Mesenchymal stem cell (in vitro differentiated cells and primary cell): Measurements from ENCODE around the gene SDF4.
A peak's percentile ranks its signal among the peaks of the same experiment; 100 is the strongest.
"Not testable (repeated sequence)": the region's sequence is repeated elsewhere in the genome, so short reads cannot be mapped to it uniquely, and the experiment has no call there.

Experiments
- DNase-seq: peaks from one replicate; pipeline ENCODE4 v3.0.0-alpha.2; 2013
- H2AFZ ChIP-seq: one replicate; pipeline ENCODE4 v1.6.1; 2013; ENCODE audit warnings: low read depth, mild to moderate bottlenecking, control low read depth, inconsistent platforms, low read length, moderate library complexity
- H2AK5ac ChIP-seq: 2 replicates; pipeline ENCODE4 v1.6.1; 2013; ENCODE audit warnings: low read length, moderate library complexity, mild to moderate bottlenecking, inconsistent platforms; ENCODE audit not compliant: severe bottlenecking
- H2BK120ac ChIP-seq: one replicate; pipeline ENCODE4 v1.6.1; 2013; ENCODE audit warnings: low read depth, mild to moderate bottlenecking, inconsistent platforms, low read length, moderate library complexity
- H2BK12ac ChIP-seq, 2 experiments: one replicate each; pipeline ENCODE4 v1.6.1; 2013; ENCODE audit warnings: inconsistent platforms in 2 of 2, low read length in 2 of 2, mild to moderate bottlenecking in 2 of 2, moderate library complexity in 2 of 2, control low read depth in 1 of 2
- H2BK15ac ChIP-seq: one replicate; pipeline ENCODE4 v1.6.1; 2013; ENCODE audit warnings: mild to moderate bottlenecking, low read depth, inconsistent platforms; ENCODE audit not compliant: poor library complexity, severe bottlenecking
- H2BK5ac ChIP-seq: 2 replicates; pipeline ENCODE4 v1.6.1; 2013; ENCODE audit warnings: low read depth, mild to moderate bottlenecking, low read length, control low read depth, inconsistent platforms; ENCODE audit not compliant: poor library complexity, severe bottlenecking
- H3K14ac ChIP-seq, 2 experiments: one replicate each; pipeline ENCODE4 v1.6.1; 2013; ENCODE audit warnings: inconsistent platforms in 2 of 2, low read length in 2 of 2, control low read depth in 1 of 2, mild to moderate bottlenecking in 1 of 2, moderate library complexity in 1 of 2
- H3K18ac ChIP-seq, 2 experiments: one replicate each; pipeline ENCODE4 v1.6.1; 2013; ENCODE audit warnings: inconsistent platforms in 2 of 2, low read length in 2 of 2, control low read depth in 1 of 2, low read depth in 1 of 2, mild to moderate bottlenecking in 1 of 2
- H3K23ac ChIP-seq, 2 experiments: one replicate each; pipeline ENCODE4 v1.6.1; 2013; ENCODE audit warnings: inconsistent platforms in 2 of 2, low read length in 2 of 2, mild to moderate bottlenecking in 2 of 2, moderate library complexity in 2 of 2, control low read depth in 1 of 2
- H3K27ac ChIP-seq: 2 replicates; pipeline ENCODE4 v1.5.1; 2013; ENCODE audit warnings: mild to moderate bottlenecking, moderate library complexity, low read length, control low read depth, inconsistent platforms; ENCODE audit not compliant: poor library complexity, severe bottlenecking
- H3K27me3 ChIP-seq, 2 experiments: 2 replicates each; pipeline versions ENCODE4 v1.6.1 to v1.7.0; 2013; ENCODE audit warnings: low read length in 2 of 2, mild to moderate bottlenecking in 2 of 2, moderate library complexity in 2 of 2, control low read depth in 1 of 2, inconsistent platforms in 1 of 2; ENCODE audit not compliant: control insufficient read depth in 1 of 2, insufficient read depth in 1 of 2
- H3K36me3 ChIP-seq, 2 experiments: 2 replicates each; pipeline versions ENCODE4 v1.6.1 to v1.7.0; 2013; ENCODE audit warnings: low read length in 2 of 2, control low read depth in 1 of 2, inconsistent platforms in 1 of 2, low read depth in 1 of 2, mild to moderate bottlenecking in 1 of 2; ENCODE audit not compliant: insufficient read depth in 2 of 2, control insufficient read depth in 1 of 2
- H3K4ac ChIP-seq, 2 experiments: one replicate each; pipeline ENCODE4 v1.6.1; 2013; ENCODE audit warnings: inconsistent platforms in 2 of 2, low read length in 2 of 2, mild to moderate bottlenecking in 2 of 2, moderate library complexity in 2 of 2, control low read depth in 1 of 2, low read depth in 1 of 2
- H3K4me1 ChIP-seq: 2 replicates; pipeline ENCODE4 v1.6.1; 2013; ENCODE audit warnings: low read depth, low read length, control low read depth; ENCODE audit not compliant: control insufficient read depth, insufficient read depth
- H3K4me2 ChIP-seq: 2 replicates; pipeline ENCODE4 v1.6.1; 2013; ENCODE audit warnings: low read length, mild to moderate bottlenecking, inconsistent platforms; ENCODE audit not compliant: poor library complexity, severe bottlenecking
- H3K4me3 ChIP-seq, 2 experiments: 2 replicates each; pipeline versions ENCODE4 v1.5.1 to v1.7.0; 2013; ENCODE audit warnings: low read length in 2 of 2, mild to moderate bottlenecking in 2 of 2, control low read depth in 1 of 2, low read depth in 1 of 2; ENCODE audit not compliant: insufficient read depth in 1 of 2
- H3K79me1 ChIP-seq: replicated peaks from 2 replicates; pipeline ENCODE4 v1.6.1; 2013; ENCODE audit warnings: mild to moderate bottlenecking, control low read depth, low read length, inconsistent platforms; ENCODE audit not compliant: poor library complexity, severe bottlenecking
- H3K9ac ChIP-seq: 2 replicates; pipeline ENCODE4 v1.7.0; 2013; ENCODE audit warnings: mild to moderate bottlenecking, low read length, moderate library complexity
- H3K9me3 ChIP-seq: 2 replicates; pipeline ENCODE4 v1.7.0; 2013; ENCODE audit warnings: mild to moderate bottlenecking, low read length; ENCODE audit not compliant: control insufficient read depth
- H4K8ac ChIP-seq: one replicate; pipeline ENCODE4 v1.6.1; 2013; ENCODE audit warnings: inconsistent platforms, mild to moderate bottlenecking, low read length, moderate library complexity
- H4K91ac ChIP-seq: one replicate; pipeline ENCODE4 v1.6.1; 2013; ENCODE audit warnings: mild to moderate bottlenecking, low read length, inconsistent platforms
- WGBS: methylation state at CpG from one replicate; pipeline ENCODE4 v1.1.7; 2013; ENCODE audit warnings: mixed read lengths; 5-methylcytosine and 5-hydroxymethylcytosine counted together

Gene SDF4

GRCh38 chr1:1197551-1198422, 34.0 kb downstream of the SDF4 start:
- no peak for DNase-seq
- no peaks in the 10 kb centered on the region for H3K36me3 ChIP-seq
- H3K27me3 ChIP-seq = peaks cover 0 to 24% of the 10 kb centered on the region in 2 experiments
- H3K4me2 ChIP-seq = no peak overlapping the region
- no peak overlapping the region for H3K4me3 ChIP-seq
- no peak overlapping the region for H2BK120ac ChIP-seq
- no peak overlapping the region for H3K27ac ChIP-seq
- H2AK5ac ChIP-seq = peak overlapping the region; percentile 65
- H3K14ac ChIP-seq = no peak overlapping the region
- peaks cover 8% of the 10 kb centered on the region for H3K9me3 ChIP-seq
- no peak overlapping the region for H2BK5ac ChIP-seq
- no peak overlapping the region for H3K23ac ChIP-seq
- no peak overlapping the region for H4K91ac ChIP-seq
- peak overlapping the region in 1 of 2 experiments; percentile 2 for H3K18ac ChIP-seq
- no peak overlapping the region for H2BK12ac ChIP-seq
- H2BK15ac ChIP-seq = no peak overlapping the region
- H2AFZ ChIP-seq = no peak overlapping the region
- H3K79me1 ChIP-seq = no peaks in the 10 kb centered on the region
- H3K4me1 ChIP-seq = peaks cover 22% of the 10 kb centered on the region
- 97% methylated on average over 40 of the region's 48 CpGs for WGBS
- no peak overlapping the region for H3K4ac ChIP-seq
- no peak overlapping the region for H3K9ac ChIP-seq
- no peak overlapping the region for H4K8ac ChIP-seq

- Histone ChIP-seq H2AFZ (no peak overlapping the region), H3K27me3 (peaks cover 0 to 23% of the 10 kb centered on the region in 2 experiments), H3K79me1 (no peaks in the 10 kb centered on the region), H3K14ac (no peak overlapping the region), H3K23ac (no peak overlapping the region), H3K27ac (no peak overlapping the region), H2BK120ac (no peak overlapping the region), H3K18ac (no peak overlapping the region), H2BK5ac (no peak overlapping the region), H3K4ac (no peak overlapping the region), H3K4me2 (no peak overlapping the region), H3K9me3 (peaks cover 8% of the 10 kb centered on the region), H4K8ac (no peak overlapping the region), H4K91ac (no peak overlapping the region), H2BK12ac (no peak overlapping the region), H3K36me3 (no peaks in the 10 kb centered on the region), H3K9ac (no peak overlapping the region), H3K4me3 (no peak overlapping the region), H2AK5ac (no peak overlapping the region), H3K4me1 (peaks cover 22% of the 10 kb centered on the region), H2BK15ac (no peak overlapping the region)
- no peak for DNase-seq
- WGBS = 93% methylated on average over 8 of the region's 8 CpGs
Observed at GRCh38 chr1:1197188-1197500, 34.7 kb downstream of the SDF4 start.

- Histone ChIP-seq H2BK15ac (no peak overlapping the region), H3K27me3 (peaks cover 0 to 23% of the 10 kb centered on the region in 2 experiments), H3K14ac (no peak overlapping the region), H3K4me1 (peaks cover 22% of the 10 kb centered on the region), H3K79me1 (no peaks in the 10 kb centered on the region), H4K8ac (no peak overlapping the region), H2BK12ac (no peak overlapping the region), H4K91ac (no peak overlapping the region), H3K18ac (no peak overlapping the region), H3K9me3 (peaks cover 8% of the 10 kb centered on the region), H2AK5ac (no peak overlapping the region), H3K36me3 (no peaks in the 10 kb centered on the region), H2AFZ (no peak overlapping the region), H3K4me3 (no peak overlapping the region), H3K27ac (no peak overlapping the region), H2BK5ac (no peak overlapping the region), H3K4ac (no peak overlapping the region), H2BK120ac (no peak overlapping the region), H3K23ac (no peak overlapping the region), H3K4me2 (no peak overlapping the region), H3K9ac (no peak overlapping the region)
- 85% methylated on average over 13 of the region's 13 CpGs for WGBS
- DNase-seq = no peak
Observed at GRCh38 chr1:1196431-1197187, 35.2 kb downstream of the SDF4 start.

- not testable (repeated sequence) for H2BK12ac ChIP-seq, H3K9me3 ChIP-seq, H2BK15ac ChIP-seq, H4K8ac ChIP-seq, H3K36me3 ChIP-seq, H2AK5ac ChIP-seq, H3K23ac ChIP-seq, H2AFZ ChIP-seq, H3K18ac ChIP-seq, H3K4ac ChIP-seq, H3K4me3 ChIP-seq, H2BK5ac ChIP-seq, DNase-seq, H2BK120ac ChIP-seq, H4K91ac ChIP-seq, H3K14ac ChIP-seq, H3K79me1 ChIP-seq, H3K4me2 ChIP-seq, H3K27ac ChIP-seq, H3K9ac ChIP-seq
- Histone ChIP-seq H3K27me3 (peaks cover 0 to 21% of the 10 kb centered on the region in 2 experiments), H3K4me1 (peaks cover 14% of the 10 kb centered on the region)
- 94% methylated on average over 5 of the region's 6 CpGs for WGBS
Observed at GRCh38 chr1:1195726-1196125, 36.1 kb downstream of the SDF4 start.
